ENCODE data around the gene VPS26B. TPM values are rescaled to one million over a fixed set of nuclear protein-coding genes. Genes with fewer than 3 reads are reported as not detected.

VPS26B gene
- total and polyA plus RNA-seq, 7 donors: 22.8 to 53.7 (median 35.7) TPM

- peak; percentile 79 for DNase-seq
- Histone ChIP-seq H3K4me1 (peaks cover 0 to 42% (median 34%) of the 10 kb centered on the region in 4 donors), H3K36me3 (no peaks in the 10 kb centered on the region), H3K9me3 (no peaks in the 10 kb centered on the region), H3K27me3 (no peaks in the 10 kb centered on the region), H3K4me3 (peak overlapping the region; percentile 69 to 94 (median 82)), H3K27ac (peak overlapping the region; percentile 95 to 97 (median 96))
- TF ChIP-seq POLR2AphosphoS5 (IDR thresholded peaks at IDR 0.05): peak in 1 of 4 donors; percentile 32
- TF ChIP-seq POLR2A (IDR thresholded peaks at IDR 0.05): no peak
- intact Hi-C loops (cut with DNase I): loop anchor here (1.0 kb wide), 2 partner anchors 28 to 105 kb away; partner anchors contain the start of genes ACAD8 and THYN1
- WGBS, 2 donors: 0 to 1% methylated on average over 93 of the region's 93 CpGs
These were observed 516 bp downstream of the VPS26B start for GRCh38 chr11:134224710-134225664.

DNA sequence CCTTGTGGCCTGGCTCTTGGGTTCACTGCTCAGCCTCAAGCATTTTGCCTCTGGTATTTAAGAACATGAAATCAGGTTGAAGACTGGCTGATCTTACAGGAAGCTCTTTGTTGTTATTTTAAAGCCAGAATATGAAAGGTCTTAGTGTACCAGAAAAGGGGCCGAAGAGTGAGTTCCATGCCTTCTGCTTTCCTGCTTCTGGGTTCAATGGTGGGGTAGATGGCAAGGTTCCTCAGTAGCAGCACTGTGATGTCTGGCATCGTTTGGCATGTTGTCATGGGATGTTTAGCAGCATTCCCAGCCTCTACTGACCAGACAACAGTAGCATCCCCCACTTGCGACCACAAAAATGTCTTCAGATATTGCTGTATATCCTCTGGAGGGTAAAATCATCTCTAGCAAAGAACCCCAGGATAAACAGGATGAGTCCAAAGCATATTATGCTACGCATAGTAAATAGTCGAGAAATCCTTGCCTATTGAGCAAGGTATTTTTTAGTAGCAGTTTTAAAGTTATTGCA lies 2.4 kb downstream of the VPS26B start:
- peaks cover 0 to 50% (median 35%) of the 10 kb centered on the region in 4 donors for H3K4me1 ChIP-seq

GRCh38 chr11:134228625-134229024 lies 4.2 kb downstream of the VPS26B start:
- Histone ChIP-seq H3K4me3 (no peak overlapping the region), H3K36me3 (peaks cover 0 to 5% (median 0%) of the 10 kb centered on the region in 4 donors), H3K4me1 (peaks cover 0 to 46% (median 24%) of the 10 kb centered on the region in 4 donors), H3K9me3 (no peaks in the 10 kb centered on the region), H3K27ac (no peak overlapping the region), H3K27me3 (no peaks in the 10 kb centered on the region)
- no peak for DNase-seq
- no peak for TF ChIP-seq EP300 (IDR thresholded peaks at IDR 0.05)
- TF ChIP-seq POLR2A (IDR thresholded peaks at IDR 0.05): no peak
- no peak for TF ChIP-seq CTCF (IDR thresholded peaks at IDR 0.05)
- no peak for TF ChIP-seq POLR2AphosphoS5 (IDR thresholded peaks at IDR 0.05)
- 61 to 88% methylated on average over 6 of the region's 6 CpGs for WGBS, 2 donors
- intact Hi-C loops (cut with DNase I): no loop called here

More for the DNA sequence above, 2.4 kb downstream of the VPS26B start:
- intact Hi-C loops (cut with DNase I): no loop called here
- Histone ChIP-seq H3K27me3 (no peaks in the 10 kb centered on the region), H3K9me3 (no peaks in the 10 kb centered on the region), H3K4me3 (no peak overlapping the region), H3K36me3 (no peaks in the 10 kb centered on the region), H3K27ac (no peak overlapping the region)
- TF ChIP-seq POLR2AphosphoS5 (IDR thresholded peaks at IDR 0.05) (no peak), POLR2A (IDR thresholded peaks at IDR 0.05) (no peak), EP300 (IDR thresholded peaks at IDR 0.05) (no peak), CTCF (IDR thresholded peaks at IDR 0.05) (no peak)
- 84 to 90% methylated on average over 5 of the region's 5 CpGs for WGBS, 2 donors
- DNase-seq: no peak

DNA sequence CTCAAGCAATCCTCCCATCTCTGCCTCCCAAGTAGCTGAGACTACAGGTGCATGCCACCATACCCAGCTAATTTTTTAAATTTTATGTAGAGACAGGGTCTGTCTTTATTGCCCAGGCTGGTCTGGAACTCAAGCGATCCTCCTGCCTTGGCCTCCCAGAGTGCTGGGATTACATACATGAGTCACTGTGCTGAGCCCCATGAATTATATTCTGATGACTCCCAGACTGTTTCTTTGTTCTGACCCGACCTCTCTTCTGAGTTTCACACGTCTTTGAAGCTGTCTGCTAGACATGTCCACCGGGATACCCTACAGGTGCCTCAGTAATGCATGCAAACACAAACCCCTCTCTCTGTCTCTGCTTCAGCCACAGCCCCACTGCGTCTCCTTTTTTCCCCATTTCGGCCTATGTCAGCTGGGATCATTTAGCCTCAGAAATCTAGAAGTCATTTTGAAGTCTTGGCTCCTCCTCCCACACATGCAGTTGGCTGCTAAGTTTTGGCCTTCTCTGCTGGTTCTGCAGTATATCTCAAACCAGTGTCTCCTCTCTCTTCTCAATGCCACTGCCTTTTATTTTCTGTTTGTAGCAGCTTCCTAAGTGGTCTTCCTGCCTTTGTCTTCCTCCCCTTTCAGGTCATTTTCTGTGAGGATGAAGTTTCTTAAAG lies 4.8 kb downstream of the VPS26B start:
- DNase-seq: no peak
- Histone ChIP-seq H3K27ac (no peak overlapping the region), H3K27me3 (no peaks in the 10 kb centered on the region), H3K36me3 (peaks cover 0 to 5% (median 0%) of the 10 kb centered on the region in 4 donors), H3K4me3 (no peak overlapping the region), H3K4me1 (peaks cover 0 to 45% (median 24%) of the 10 kb centered on the region in 4 donors), H3K9me3 (no peaks in the 10 kb centered on the region)
- 86 to 88% methylated on average over 6 of the region's 6 CpGs for WGBS, 2 donors
- intact Hi-C loops (cut with DNase I): no loop called here
- no peak for TF ChIP-seq EP300 (IDR thresholded peaks at IDR 0.05)
- no peak for TF ChIP-seq POLR2AphosphoS5 (IDR thresholded peaks at IDR 0.05)
- no peak for TF ChIP-seq CTCF (IDR thresholded peaks at IDR 0.05)
- TF ChIP-seq POLR2A (IDR thresholded peaks at IDR 0.05): no peak

All from sigmoid colon (tissue), 7 donors.